Hippocampal formation (tissue), 2 donors: Measurements from ENCODE around the gene VAMP5.
"Not testable (repeated sequence)": the region's sequence is repeated elsewhere in the genome, so short reads cannot be mapped to it uniquely, and the experiment has no call there.

Source experiments
- DNase-seq, 2 donors: peaks; one replicate each; lab custom pipeline; 2025; lab: John Stamatoyannopoulos, UW

Gene VAMP5

DNA sequence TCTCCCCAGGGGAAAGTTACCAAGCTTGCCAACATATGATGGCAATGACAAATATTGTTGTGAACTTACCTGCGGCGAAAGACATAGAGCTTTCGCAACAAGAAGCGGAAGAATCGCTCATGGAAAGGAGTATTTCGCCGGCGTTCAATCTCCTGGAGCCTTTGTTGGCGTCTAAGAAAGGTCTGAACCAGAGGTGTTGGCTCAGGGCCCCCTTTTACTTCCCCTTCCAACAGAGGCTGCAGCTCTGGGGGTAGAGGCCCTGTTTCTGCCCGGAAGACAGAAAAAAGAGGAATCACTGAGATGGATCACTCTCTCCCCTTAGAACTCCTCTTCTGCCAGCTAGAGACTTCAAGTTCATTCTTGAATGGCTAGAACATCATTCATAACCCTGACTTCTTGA, 33.7 kb upstream of the VAMP5 start:
- DNase-seq, result no peak

DNA sequence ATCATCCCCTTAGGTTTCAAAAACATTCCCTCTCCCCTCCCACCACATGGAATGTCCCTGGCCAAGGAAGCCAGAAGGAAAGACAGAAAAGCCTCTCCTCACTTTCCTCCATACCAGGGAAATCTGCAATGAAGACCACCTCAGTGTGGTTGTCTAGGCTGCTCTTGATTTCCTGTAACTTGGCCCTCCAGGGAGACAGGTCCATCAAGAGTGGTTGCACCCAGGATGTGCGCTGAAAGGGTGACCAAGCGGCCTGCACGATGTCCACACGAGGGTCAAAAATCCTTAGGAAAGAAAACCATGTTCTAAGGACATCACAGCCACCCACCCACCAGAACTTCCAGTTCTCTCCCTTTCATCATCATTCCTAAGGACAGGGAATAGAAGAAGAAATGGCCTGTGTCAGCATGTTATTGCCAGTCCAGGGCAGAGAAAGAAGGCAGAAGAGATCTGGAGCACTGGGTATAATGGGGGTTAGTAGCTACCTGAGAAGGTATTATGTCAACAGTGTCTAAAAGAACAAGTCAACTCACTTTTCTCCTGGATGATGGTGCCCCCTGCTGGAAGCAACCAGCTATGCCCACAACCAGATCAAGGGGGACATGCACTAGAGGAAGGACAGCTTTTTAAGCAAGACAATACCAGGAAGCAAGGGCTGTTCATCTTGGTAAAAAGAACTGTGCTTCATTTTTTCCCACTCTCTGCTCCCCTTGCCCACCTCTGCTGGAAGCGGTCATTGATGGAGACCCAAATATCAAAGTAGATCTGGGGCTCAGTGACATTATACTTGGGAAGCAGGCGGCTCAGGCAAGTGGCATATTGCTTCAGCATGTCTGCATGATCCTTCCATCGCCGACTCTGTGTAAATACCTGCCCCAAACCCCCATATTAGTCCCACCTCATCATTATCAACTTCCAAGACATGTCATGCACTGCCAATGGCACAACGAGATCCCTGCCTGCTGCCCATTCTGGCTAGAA, 32.2 kb upstream of the VAMP5 start:
- DNase-seq, result peak; percentile 77 to 86

DNA sequence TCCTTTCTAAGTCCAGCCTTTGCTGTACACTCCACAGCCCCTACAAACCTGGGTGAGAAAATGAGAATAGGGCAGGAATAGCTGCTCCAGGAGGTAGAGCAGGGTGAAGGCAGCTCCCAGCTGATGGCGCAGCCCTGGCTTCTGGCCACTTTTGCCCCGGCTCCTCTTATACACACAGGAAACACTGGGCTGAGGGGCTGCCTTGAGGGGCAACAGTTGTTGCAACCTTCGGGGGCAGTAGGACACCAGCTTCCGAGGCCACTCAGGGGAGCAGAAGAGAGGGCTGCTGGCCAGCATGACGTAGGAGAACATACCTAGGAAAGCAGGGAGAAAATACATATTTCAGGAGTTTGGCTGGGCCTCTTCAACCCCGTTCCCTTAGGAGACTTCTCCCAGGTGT, 31.0 kb upstream of the VAMP5 start:
- no peak for DNase-seq

DNA sequence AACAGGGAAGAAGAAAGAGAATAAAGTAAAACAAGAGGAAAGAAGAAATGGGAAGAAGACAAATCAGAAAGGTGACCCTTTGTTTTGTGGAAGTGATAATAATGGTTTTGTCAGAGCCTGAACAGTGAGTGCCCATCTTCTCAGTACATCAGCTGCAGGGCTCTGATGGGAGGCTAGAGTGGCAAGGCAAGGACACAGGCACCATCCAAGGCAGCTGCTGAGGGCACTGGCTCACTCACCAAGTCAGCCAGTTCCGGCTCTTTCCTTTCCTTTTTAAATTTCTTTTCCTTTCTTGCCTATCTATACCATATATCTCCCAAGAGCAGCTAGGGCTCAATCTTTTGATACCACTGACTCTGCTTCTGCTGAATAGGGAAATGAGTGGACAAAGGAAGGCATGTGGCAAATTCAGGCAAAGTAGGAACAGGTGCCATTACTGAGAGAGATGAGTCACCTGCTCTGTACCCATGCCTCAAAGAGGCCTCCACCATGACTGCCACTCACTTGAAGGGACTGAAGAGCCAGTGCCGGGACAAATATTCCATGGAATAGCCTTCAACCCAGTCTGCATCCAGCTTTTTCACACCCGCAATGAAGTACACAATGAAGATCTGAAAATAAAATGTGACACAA, 29.1 kb upstream of the VAMP5 start:
- DNase-seq, result no peak

DNA sequence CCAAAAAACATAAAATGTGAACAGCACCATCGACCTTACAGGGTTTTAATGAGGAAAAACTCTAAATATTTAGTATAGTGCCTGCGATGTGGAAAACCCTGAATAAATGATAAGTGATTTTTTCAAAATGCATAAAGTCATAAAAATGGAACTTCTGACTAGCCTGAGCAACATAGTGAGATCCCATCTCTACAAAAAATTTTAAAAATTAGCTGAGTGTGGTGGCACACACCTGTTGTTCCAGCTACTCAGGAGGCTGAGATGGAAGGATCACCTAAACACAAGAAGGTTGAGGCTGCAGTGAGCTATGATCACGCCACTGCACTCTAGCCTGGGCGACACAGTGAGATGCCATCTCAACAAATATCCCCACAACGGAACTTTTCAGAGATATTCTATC, 27.1 kb upstream of the VAMP5 start:
- DNase-seq, result no peak

DNA sequence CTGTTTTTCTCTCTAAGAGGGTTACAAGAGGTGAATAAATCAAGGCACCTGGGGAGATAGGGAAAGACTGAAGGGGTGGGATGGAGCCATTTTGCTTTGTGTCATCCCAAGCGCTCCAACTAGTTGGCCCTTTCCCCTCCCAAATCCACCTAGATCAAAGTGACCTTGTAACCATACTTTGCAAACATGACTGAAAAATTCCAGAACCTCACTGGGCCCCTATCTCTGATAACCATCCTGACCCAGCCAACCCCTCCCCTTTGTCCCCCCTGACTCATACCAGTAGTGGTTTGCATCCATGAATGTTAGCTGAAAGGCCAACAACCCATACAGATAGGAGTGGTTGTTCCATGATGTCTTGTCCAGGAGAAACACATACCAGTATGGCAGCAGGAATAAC, 26.1 kb upstream of the VAMP5 start:
- no peak for DNase-seq

DNA sequence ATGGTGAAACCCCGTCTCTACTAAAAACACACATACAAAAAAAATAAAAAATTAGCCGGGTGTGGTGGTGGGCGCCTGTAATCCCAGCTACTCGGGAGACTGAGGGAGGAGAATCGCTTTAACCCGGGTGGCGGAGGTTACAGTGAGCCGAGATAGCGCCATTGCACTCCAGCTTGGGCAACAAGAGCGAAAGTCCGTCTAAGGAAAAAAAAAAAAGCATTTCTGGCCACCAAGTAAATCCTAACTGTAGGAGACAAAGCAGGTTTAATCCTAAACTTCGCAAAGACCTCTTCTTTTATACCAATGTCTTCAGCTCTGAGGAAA, 23.9 kb upstream of the VAMP5 start:
- DNase-seq, result not testable (repeated sequence)

DNA sequence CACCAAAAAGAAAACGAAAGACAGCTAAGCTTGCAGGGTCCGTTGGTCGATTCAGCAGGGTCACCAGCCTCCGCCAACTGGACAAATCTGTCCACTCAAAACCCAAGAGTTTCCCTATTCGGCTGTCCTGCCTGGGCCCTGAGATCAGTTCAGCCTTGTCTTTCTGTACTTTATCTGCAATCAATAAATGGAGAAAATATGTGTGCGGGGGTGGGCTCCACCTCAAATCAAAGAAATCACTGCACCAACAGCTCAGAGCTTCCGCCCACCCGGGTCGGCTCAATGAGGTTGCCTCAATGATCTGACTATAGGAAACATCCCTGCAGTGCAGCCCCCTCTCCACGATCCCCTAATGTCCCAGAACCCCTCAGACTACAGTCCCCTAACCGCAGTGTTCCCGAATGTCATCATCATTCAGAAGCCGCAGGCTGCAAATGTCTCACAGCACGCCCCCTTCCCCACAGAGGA, 23.4 kb upstream of the VAMP5 start:
- DNase-seq, result no peak

DNA sequence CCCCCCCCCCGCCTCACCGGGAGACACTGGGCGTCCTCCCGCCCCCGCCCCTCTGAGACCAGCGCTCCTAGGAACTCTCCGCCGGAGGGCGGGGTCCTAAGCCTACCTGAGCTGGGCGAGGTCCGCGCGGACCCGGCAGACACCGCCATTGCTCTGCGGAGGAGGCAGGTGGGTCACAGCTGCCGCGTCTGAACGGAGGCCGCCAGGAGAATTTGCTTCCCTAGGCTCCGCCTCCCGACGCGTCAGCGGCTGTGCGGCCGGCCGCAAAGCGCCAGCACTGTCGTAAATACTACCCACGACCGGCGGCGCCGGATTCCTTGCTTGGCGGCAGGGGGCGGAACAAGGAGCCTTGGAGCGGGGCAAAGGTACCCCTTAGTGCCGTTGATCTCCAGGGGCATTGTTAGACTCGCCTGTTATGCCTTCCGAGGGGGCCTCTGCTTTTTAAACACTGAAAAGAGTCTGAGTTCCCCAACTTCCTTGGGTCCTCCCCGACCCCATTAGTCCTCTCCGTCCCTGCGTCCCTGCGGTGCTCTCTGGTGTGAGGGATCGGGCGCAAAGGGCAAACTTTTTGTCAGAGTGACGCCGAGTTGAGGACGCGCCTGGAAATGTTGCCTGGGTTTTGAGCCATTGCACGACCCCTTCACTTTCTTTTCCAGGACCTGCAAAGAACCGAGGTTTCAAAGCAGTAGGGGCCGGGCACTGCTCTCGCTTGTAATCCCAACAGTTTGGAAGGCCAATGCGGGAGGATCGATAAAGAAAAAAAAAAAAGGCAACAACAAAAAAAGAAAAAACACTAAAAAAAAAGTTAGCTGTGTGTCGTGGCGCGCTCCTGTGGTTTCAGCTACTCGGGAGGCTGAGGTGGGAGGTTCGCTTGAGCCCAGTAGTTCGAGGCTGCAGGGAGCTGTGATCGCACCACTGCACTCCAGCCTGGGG, 22.7 kb upstream of the VAMP5 start, which contains the start of gene GGCX:
TSS of gene GGCX (minus strand) at position 214 of the 933 bp plus-strand sequence. CDS start at position 149, 65 bp downstream.
- DNase-seq, result peak; percentile 90 to 92

DNA sequence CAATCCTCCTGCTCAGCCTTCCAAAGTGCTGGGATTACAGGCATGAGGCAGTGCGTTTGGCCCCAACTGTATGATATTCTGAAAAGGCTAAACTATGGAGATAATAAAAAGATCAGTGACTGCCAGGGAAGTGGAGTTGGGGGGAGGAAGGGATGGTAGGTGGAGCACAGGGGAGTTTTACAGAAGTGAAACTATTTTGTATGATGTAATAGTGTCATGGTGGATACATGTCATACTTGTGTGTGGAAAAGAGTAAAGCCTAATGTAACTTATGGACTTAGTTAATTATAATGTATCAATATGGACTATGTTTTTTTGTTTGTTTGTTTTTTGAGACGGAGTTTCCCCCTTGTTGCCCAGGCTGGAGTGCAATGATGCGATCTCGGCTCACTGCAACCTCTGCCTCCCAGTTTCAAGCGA, 20.1 kb upstream of the VAMP5 start:
- no peak for DNase-seq

DNA sequence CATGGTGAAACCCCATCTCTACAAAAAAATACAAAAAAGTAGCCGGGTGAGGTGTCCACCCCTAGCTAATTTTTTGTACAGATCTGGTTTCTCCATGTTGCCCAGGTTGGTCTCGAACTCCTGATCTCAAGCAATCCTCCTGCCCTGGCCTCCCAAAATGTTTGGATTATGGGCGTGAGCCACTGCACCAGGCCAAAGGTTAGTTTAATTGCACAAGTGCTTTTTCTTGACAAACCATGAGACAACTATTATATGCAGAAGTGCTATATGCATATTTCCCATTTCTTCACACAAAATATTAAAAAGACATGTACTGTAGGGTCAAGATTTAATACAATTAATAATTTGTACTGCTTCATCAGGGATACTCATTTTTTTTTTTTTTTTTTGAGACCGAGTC, 18.0 kb upstream of the VAMP5 start:
- DNase-seq, result no peak

DNA sequence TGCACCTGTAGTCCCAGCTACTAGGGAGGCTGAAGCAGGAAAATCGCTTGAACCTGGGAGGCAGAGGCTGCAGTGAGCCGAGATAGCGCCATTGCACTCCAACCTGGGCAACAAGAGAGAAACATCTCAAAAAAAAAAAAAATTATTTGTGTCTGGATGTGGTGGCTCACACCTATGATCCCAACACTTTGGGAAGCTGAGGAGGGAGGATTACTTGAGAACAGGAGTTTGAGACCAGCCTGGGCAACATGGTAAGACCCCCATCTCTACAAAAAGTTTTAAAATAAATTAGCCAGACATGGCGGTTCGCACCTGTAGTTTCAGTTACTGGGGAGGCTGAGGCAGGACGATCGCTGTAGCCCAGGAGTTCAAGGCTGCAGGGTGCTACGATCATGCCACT, 8.5 kb upstream of the VAMP5 start:
- DNase-seq, result no peak

DNA sequence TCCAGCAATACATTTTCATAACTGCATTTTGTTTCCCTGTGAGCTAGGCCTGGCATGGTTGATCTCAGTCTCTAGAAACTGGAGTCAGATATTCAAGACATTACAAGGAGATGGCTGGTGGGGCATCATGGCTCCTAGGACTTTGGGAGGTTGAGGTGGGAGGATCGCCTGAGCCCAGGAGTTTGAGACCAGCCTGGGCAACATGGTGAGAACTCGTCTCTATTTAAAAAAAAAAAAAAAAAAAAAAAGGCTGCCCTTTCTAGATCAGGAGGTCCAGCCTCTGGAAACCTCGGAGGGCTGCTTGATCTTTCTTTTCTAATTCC, 7.2 kb upstream of the VAMP5 start:
- DNase-seq, result no peak

DNA sequence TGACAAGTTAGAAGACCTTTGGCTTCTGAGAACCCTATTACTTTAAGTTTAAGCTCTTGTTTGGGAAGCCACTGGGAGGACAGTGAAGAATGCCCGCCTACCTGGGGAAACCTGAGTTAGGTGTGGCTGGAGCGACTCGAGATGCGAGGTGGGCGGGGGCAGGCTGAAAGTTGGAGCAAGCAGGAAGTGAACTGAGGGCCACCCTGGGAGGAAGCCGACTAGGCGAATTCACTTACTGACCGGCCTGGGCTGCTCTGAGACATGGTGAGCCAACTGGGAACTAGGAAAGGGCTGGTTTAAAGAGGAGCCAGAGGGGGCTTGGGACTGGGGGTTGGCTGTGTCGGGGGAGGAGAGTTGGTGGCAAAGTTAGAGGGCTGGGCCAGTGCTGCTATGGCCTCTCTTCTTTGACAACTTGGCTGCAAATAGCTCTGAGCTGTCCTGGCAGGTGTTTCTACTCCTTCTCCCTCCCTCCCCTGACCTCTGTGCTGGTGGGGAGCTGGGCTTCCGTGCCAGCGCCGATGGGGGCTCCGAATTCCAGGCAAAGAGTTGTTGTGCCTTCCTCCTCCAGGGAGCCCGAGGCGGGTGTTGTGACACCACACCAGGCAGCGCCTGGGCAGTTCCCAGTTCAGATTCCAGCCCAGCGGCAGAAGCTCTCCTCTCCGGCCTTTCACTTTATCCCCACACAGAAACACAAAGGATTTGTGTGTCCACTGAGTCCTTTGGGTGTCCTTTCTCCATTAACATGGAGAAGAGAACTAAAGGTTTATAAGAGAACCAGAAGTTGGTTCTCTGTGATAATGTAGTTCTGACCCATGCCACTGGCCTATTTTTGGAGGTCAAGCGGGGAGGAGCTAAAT, 6.6 kb upstream of the VAMP5 start, which contains the start of gene VAMP8:
TSS of gene VAMP8 (plus strand) at position 201 of the 857 bp plus-strand sequence. CDS start at position 262, 61 bp downstream.
- DNase-seq, result no peak

DNA sequence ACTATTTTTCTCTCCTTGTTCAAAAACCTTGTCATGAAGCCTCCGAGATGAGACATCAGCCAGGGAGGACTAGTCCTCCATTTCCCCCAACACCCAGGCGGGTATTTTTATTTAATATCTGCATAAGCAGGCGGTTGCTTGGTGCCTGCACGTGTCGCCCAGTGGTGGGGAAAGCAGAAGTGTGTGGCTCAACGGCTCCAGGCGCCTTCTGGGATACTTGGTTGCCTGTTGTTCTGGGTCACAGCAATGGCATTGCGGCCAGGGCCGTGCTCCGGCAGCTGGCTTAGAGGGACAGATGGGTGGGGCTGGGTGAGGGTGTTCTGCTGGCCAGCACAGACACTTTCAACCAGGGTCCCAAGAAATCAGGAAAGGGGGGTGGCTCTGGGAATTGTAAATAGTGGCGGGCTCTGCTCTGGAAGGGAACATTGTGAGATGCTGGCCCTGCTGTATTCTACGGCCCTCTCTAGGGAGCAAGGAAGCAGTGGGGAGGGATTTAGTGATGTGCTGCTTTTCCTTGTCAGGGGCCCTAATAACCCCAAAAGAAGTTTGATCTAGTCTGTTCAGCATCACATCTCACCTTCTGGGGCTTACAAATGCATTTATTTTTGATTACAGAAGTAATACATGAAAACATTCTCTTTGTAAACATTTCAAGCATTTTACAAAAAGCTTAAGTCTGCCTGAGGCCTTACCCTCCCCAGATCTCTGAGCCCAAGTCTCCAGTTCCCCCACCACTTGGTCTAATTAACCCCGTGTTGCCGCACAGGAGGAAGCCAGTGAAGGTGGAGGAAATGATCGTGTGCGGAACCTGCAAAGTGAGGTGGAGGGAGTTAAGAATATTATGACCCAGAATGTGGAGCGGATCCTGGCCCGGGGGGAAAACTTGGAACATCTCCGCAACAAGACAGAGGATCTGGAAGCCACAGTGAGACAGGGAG, 5.7 kb upstream of the VAMP5 start:
- no peak for DNase-seq

DNA sequence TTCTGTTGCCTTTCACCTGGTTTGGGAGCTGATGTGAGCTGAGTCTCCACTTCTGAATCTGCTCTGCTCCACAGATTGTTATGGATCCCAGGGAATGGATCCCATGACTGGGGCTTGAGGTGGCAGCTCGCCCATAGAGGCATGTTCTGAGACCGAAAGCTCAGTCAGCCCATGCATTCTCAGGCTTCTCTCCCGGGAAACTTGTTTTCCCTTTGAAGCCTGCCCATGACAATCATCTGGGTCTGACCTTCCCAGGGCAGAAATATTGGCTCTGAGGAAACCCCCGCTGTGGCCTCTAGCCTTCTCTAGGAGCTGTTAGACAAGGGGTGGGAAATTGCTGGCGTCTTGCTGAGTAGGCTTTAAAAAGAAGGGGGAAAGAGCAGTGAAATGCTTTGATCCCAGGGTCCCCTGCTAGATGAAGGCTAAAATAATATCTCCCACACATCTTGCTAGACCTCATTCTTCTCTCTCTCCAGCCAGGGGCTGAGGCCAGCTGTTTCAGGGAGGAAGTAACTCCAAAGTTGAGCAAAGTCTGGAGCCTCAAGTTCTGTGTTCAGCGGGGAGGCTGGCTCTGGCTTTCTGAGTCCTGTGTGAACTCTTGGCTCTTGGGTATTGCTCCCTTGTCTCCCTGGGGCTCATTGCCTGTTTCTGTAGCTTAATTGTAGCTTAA, 4.8 kb upstream of the VAMP5 start:
- no peak for DNase-seq

DNA sequence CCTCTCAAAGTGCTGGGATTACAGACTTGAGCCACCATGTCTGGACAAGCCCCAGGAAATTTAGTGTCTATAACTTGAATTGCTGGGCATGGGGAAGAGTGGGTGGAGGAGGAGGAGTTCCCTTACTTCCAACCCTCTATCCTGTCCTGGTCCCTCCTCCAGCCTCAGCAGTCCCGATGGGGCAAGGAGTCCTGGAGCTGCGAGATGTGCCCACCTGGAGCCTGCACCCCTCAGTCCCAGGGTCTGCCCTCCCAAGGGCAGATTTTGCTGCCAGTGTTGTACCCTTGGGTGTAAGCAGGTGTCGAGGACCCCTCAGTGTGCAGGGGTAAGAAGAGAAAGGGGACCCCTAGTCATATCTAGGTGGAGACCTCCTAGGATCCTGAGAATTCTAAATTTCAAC, 4.0 kb upstream of the VAMP5 start:
- DNase-seq, result no peak

DNA sequence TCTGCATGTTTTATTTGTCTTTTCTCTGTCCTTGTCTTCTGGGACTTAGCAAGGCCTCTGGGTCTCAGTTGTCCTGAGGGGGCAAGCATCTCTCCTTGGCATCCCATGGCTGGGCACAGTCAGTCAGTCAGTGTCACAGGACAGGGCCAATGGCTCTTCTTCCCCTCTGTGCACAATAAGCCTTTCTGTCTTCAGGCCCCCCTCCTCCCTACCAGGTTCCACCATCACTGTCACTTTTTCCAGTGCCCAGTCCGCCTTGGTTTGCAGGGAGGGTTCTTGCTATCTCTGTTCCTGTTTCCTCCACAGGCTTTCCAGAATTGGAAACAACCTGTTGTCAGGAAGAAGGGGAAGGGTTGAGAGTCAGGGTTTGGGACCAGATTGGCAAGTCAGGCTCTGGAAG, 1.7 kb upstream of the VAMP5 start:
- DNase-seq, result no peak

DNA sequence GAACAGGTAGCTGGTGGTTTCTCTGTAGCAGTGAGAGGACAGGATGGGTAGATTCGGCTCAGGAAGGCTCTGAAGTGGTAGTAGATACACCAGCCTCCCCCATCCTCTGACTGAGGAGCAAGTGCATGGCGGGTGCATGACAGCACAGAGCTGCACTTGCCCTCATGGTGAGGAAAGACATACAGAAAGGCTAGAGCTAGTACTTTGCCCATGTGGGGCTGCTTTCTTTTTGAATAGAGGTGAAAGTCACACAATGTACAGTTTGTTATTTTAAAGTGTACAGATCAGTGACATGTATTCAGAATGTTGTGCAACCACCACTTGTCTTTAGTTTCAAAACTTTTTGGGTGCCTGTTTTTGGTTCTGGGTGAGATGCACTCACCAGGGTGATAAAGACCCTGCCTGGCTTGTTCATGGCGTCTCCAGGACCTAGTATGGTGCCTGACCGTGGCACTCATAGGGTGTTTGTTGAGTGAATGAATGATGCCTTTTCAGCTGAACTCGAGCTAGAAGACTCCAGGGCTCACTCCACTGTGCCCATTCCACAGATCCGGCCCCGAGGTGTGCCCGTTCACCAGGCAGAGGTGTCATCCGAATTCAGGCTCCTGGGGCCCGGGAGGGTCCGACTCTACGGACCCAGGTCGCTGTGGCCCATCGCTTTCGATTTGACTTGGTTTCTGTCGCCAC, 421 bp upstream of the VAMP5 start:
- DNase-seq, result no peak
